IPS-NIHi7 (cell line): Measurements from ENCODE around the gene AHNAK2.

Experiments used
- DNase-seq: peaks from one replicate; pipeline ENCODE4 v3.0.0; 2012; ENCODE audit warnings: mixed read lengths; ENCODE audit errors: extremely low spot score

Gene AHNAK2

GRCh38 chr14:104986487-104987164 is 8.5 kb upstream of the AHNAK2 start:
- DNase-seq = no peak

DNA sequence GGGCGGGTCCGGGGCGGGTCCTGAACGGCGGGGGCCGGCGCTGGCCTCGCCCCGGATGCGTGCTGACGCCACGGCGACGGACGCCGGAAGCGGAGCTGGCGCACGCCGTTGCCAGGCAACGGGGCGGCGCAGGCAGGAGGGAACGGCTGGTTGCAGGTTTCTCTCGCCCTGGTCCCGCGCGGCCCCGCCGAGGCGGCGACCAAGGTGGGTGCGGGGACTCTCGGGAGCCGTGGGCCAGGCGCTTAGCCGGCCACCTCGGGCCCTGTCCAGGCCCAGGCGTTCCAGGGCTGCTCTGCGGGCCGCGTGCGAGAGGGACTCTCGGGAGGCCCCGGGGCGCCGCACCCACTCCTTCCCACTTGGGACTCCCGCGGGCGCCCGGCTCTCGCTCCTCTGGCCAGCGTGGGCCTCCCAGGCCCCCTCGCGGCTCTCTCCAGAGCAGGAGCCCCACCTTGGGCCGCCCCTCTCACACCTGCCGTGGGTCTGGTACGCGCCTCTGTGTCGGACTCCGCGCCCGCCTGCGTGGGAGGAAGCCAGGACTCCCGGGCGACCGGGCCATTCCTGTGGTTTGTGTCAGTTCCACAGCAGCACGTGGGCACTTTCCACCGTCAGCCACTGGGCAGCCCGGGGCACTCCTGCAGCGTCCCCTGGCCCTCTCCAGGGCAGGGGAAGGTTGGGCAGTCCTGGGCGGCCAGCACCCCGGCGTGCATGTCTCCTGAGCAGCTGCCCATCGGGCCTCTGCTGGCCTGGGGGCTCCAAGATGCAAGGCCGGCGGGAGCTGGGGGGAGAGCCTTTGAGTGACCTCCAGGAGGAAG is 7.7 kb upstream of the AHNAK2 start, which contains the start of gene CLBA1:
CLBA1 (plus strand) TSS at position 114 of the 812 bp plus-strand sequence; CDS start at position 758, 644 bp downstream.
- DNase-seq = peak; percentile 99

GRCh38 chr14:104984056-104984894 is 6.1 kb upstream of the AHNAK2 start:
- no peak for DNase-seq

GRCh38 chr14:104983231-104983721 is 5.1 kb upstream of the AHNAK2 start:
- no peak for DNase-seq

DNA sequence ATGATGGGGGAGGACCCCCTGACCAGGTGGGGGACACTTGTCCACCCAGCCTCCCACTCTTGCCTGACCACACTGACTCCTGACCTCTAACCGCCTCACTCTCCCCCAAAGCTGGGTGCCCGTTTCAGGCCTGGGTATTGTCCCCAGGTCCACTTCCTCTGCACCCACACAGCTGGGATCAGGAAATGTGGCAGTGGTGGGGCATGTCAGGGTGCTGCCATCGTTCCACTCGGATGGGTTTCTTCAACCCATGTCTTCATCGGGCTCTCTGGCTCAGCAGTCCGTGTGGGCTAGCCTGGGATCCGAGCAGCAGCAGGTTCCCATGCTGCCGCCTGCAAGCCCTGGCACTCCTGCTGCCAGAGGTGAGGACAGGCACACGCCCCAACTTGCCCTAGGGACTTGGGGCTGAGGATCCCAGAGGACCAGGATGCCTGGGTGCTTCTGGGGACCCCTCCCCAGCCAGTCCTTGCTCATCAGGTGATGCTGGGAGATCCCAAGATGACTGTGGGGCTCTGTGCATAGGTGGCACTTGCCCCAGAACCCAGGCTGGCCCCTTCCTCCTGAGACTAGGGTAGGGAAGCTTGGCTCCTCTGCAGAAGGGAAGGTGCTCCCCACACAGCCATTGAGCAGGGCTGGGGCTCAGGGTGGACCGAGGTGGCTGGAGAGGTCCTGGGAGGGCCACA is 4.5 kb upstream of the AHNAK2 start:
- no peak for DNase-seq

GRCh38 chr14:104981699-104982541 is 3.7 kb upstream of the AHNAK2 start:
- DNase-seq = no peak

GRCh38 chr14:104980611-104981531 is 2.7 kb upstream of the AHNAK2 start:
- no peak for DNase-seq

- DNase-seq = no peak
Observed at GRCh38 chr14:104979758-104980610, 1.8 kb upstream of the AHNAK2 start.

GRCh38 chr14:104978746-104979691 is 845 bp upstream of the AHNAK2 start:
- no peak for DNase-seq

DNA sequence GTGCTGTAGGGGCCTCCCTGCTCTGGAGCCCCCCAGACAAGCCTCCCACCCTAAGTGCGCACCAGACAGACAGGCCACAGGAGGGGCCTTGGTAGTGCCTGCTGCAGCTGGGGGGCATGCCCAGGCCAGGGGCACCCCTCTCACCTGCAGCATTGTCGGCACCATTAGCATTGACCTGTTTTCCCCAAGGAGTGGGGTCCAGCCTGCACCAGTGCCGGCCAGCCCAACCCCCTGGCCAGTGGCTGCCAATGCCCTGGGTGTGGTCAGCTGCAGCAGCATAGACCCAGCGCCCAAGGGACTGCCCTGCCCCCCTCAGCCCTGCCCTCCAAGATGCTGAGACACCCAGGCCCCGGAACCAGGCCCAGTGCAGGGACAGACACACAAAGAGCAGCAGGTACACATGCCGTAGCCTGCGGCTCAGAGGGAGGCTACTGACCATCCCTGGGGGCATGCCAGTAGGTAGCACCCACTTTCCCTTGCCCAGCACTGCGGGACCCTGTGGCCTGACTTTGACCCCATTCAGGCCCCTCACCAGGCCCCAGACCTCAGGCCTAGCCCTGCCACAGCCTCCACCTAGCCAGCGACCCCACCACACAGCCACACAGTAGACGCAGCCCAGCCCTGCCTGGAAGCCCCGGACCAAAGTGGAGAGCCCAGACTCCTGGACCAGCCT is 1.0 kb downstream of the AHNAK2 start:
- no peak for DNase-seq

- peak; percentile 61 for DNase-seq
Observed at GRCh38 chr14:104976198-104977007, 1.8 kb downstream of the AHNAK2 start.

GRCh38 chr14:104975481-104976197 is 2.5 kb downstream of the AHNAK2 start:
- DNase-seq = no peak

- DNase-seq = no peak
Observed at GRCh38 chr14:104974665-104975390, 3.3 kb downstream of the AHNAK2 start.

DNA sequence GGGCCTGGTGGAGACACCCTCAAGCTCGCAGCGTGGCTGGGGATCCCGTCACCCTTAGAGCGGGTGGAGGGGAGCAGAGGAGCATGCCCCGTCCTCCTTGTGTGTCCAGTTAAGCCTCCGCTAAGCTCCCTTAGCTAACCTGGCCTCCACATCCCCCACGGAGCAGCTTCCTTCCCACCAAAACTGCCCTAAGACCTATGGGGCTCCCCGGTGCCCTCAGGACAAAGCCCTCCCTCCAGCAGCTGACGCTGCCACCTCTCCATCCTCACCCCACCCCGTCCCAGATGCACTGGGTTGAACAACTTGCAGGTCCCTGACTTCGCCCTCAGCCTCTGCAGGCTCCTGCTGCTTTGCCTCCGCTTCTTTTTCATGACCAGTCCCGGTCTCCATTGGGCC is 4.0 kb downstream of the AHNAK2 start:
- no peak for DNase-seq
